Dermis microvascular lymphatic vessel endothelial cell (primary cell): ENCODE data around the gene SS18L1. TPM values are rescaled to one million over a fixed set of nuclear protein-coding genes. Genes with fewer than 3 reads are reported as not detected.

Experiments used
- DNase-seq, 2 donors: peaks; one replicate each; pipeline versions ENCODE4 v3.0.0 to v3.0.0-alpha.2; 2010; ENCODE audit warnings: low read depth in 2 of 2
- total RNA-seq: library from RNA; depleted of rRNA; stranded (reverse); fragments of >200 nt; gene quantifications from 2 replicates; pipeline ENCODE4 v1.2.1, GENCODE V29; 2014

The SS18L1 gene
- total RNA-seq, 1 donor from 2014 or later: 6.4 TPM

DNA sequence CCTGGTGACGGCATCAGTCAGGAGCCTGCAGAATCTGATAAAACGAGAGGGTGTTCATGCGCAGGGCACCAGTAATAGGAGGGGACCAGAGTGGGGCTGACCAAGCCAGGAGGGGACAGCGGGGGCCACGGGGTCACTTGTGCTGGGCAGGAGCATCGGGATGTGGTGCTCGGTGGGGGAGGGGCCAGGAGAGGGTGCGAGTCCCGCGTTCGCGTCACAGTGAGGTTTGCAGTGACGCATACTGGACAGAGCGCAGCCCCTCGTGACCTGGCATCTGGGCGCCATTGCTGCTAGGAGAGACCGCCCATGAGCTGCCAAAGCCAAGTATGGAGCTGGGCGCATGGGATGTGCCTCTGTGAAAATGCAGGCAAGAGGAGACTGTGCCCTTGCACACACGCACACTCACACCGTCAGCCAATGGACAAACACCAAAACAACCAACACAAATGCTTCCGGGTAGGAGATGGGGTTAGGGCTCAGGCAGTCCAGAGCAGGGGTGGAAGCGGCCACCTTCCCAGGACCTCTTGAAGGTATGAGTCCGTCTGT lies 25.4 kb downstream of the SS18L1 start:
- DNase-seq: no peak

DNA sequence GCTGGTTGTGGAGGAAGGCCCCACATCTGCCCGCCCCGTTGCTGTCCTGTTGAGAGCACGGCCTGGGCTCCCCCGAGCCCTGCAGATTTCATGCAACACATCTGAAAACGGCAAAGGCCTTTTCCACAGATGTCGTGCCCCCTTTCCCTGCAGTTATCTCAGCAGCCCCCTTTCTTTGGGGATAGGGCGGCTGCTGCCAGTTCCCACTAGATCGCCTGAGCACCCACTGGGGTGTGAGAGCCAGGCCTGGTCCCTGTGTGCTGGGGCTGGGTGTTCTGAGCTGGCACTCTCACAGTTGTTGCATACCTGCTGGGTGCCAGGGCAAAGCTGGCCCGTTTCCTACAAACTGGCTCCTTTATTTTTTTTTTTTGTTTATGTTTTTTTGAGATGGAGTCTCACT lies 27.0 kb downstream of the SS18L1 start:
- no peak for DNase-seq

DNA sequence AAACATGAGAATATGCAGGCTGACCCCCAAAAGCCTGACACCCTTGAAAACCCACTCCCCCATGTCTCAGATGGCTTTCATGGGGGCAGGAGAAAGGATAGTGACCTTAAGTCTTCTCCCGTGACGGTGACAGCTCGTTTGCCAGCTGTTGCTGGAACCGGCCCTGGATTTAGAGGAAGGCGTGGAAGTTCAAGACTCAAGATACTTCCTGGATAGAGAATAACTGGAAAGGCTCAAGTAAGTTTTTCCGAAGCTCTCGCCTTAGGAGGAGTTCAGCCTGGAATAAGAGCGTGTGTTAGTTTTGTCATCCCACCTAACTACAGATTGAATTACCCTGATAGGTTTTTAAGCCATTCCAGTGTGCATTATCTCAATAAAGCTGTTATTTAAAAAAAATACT lies 27.7 kb downstream of the SS18L1 start:
- peak in 1 of 2 donors; percentile 60 for DNase-seq

DNA sequence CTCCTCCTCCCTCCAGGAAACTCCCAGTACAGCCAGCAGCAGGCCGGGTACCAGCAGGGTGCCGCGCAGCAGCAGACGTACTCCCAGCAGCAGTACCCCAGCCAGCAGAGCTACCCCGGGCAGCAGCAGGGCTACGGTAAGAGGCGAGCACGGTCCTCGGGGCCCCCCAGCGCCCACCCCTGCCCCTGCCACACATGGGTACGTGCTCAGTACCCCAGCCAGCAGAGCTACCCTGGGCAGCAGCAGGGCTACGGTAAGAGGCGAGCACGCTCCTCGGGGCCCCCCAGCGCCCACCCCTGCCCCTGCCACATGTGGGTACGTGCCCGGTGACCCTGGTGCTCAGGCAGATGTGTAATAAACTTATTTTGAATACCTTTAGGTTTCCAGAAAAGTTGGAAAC lies 29.1 kb downstream of the SS18L1 start:
- DNase-seq: no peak

DNA sequence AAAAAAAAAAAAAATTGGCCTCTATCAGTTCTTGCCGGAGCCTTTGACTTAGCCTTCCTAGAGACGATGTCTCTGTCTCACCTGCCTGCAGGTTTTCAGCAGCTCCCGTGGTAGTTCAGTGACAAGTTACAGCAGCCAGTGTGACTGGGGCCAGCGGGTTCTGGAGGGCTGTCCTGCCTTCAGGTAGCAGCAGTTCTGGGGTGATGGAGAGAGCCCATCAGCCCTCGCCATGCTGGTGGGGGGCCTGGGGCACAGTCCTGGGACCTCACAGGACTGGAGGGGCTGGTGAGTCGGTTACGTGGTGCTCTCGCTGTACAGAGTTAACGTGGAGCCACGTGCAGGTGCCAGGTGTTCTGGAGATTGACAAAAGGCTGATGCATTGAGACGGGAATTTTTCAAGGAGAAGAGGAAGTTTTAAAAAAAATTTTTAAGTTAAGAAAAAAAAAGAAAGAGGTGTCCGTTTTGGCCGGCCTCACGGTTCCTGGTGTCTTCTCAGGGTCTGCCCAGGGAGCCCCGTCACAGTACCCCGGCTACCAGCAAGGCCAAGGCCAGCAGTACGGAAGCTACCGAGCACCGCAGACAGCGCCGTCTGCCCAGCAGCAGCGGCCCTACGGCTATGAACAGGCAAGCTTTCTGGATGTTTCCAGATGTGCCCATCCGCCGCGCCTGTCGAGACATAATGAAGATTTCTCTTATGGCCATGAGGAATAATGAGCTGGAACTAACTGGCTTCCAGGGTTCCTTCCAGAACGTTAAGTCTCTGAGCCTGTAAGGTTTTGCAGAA lies 30.6 kb downstream of the SS18L1 start:
- no peak for DNase-seq

DNA sequence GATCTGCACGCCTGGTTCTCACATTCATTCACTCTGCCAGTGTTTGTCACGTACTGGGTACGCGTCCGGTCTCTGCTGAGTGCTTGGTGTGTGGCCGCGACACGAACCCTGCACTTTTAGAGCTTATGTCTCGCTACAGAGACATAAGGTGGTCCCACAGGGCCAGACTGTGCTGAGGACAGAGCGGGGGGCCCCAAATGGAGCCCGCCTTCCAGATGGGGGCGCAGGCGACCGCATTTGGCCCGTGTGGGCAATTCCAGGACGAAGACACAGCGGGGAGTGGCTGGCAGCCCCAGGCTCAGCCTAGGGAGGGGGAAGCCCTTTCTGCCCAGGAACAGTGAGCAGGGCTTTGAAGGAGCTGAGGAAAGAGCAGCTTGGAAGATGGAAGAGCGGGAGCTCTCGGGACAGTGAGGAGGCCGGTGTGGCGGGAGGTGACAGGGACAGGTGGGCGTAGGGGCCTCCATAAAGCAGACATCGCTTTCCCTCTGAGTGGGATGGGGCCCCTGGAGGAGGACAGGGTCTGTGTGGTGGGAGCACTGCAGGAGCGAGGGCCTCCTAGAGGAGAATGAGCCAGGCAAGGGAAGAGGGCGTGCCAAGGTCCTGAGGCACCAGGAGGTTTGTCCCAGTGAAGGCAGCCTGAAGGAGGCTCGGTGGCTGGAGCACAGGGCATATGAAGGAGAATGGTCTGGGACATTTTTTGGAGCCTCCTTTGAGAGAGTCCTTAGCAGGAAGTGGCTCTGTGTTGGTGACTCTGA lies 31.5 kb downstream of the SS18L1 start:
- DNase-seq: no peak

DNA sequence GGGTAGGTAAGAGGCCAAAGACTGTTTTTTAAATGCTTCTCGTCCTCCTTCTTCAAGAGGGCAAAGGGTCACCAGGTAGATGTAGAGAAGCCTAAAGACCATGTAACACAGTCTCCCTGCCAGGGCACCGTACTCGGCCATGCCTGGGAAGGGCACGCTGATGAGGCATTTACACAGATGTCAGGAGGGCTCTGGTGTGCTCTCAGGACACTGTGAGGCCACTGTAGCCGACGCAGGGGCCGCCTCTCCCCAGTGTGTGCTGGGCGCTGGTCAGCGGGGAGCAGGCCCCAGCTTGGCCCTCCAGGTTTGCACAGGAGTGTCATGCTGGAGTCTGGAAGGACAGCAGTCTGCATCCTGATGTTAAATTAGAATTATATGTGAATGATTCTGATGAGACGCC lies 32.1 kb downstream of the SS18L1 start:
- DNase-seq: no peak

DNA sequence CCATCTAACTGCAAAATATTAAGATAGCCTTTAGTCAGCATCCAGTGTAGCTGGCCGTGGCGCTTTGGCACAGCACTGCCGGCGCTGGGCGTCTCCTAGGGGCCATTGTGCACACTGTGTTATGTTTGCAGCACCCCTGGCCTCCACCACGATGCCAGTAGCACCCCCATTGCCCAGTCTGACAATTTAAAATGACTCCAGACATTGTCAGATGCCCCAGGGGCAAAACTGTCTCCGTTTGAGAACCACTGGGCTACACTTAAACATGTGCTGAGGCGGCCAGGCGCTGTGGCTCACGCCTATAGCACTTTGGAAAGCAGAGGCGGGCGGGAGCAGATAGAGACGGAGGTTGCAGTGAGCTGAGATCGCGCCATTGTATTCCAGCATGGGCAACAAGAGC lies 33.3 kb downstream of the SS18L1 start:
- DNase-seq: no peak

DNA sequence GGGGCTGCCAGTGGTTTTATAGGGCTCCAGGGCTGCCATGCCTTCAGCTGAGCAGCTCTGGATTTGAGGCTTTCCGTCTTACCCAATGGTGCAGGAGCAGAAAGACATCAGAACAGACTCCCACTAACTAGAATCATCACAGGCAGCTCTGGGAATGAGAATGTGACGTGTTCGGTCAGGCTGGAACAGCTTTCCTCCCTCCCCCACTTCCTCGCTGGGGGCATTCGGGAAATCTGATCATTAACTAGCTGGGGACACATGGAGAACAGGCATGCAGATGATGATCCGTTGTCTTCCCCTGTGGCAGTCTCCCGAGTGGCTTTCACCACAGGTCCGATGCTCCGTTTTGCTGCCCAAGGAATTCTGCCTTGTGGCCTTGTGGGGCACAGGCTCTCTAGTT lies 33.7 kb downstream of the SS18L1 start:
- DNase-seq: no peak

DNA sequence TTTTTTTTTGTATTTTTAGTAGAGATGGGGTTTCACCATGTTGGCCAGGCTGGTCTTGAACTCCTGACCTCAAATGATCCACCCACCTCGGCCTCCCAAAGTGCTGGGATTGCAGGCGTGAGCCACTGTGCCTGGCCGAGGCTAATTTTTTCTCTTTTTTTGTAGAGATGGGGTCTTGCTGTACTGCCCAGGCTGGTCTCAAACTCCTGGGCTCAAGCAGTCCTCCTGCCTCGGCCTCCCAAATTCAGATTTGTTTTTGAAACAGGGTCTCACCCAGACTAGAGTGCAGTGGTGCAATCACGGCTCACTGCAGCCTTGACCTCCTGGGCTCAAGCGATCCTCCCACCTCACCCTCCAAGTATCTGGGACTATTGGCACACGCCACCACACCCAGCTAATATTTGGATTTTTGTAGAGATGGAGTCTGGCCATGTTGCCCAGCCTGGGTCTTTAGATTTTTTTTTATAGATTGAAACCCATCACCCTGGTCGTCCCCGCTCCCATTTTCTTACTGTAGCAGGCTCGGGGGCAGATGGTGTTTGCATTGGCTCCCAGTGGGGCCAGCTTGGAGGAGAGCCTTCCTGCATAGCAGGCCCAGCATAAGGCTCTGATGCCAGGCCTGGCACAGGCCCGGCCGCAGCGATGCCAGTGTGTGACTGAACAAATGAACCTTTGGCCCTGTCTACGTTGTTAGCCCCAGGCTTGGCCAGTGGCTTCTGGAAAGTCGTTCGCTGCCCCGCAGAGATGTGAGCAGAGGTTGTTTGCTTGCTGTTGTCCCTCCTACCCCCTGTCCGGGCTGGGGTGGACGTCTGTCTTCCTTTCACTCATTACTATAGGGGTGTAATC lies 35.0 kb downstream of the SS18L1 start:
- DNase-seq: no peak

DNA sequence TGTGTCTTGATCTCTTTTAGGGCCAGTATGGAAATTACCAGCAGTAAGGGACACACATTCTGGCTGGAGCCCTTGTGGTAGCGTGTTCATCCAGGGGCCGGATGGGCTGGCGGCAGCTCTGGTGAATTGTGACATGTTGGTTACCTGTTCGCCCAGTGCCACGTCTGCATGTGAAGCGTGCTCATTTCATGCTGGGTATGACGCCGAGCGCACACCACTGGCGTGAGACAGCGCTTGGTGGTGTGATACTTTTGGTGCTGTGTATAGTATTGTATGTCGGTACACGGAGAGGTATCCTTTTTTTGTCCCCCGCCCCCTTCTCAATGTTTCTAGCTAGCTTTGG lies 35.6 kb downstream of the SS18L1 start:
- no peak for DNase-seq

DNA sequence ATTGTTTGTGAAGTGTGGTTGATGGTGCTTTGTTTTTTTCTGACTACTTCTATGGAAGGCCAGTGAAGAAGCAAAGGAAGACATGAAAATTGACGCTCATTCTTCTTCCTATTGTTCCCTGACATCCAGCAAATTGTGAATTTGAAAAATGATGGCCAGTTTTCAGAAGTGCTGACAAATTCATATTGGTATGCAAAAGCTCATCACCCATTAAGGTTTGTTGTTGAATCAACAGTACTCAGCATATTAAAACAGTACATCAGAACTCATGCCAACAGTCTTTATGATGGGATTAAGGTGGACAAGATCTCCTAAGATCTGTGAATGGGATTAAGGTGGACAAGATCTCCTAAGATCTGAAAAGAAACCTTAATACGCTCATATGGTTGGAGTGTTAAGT lies 38.2 kb downstream of the SS18L1 start:
- DNase-seq: no peak

DNA sequence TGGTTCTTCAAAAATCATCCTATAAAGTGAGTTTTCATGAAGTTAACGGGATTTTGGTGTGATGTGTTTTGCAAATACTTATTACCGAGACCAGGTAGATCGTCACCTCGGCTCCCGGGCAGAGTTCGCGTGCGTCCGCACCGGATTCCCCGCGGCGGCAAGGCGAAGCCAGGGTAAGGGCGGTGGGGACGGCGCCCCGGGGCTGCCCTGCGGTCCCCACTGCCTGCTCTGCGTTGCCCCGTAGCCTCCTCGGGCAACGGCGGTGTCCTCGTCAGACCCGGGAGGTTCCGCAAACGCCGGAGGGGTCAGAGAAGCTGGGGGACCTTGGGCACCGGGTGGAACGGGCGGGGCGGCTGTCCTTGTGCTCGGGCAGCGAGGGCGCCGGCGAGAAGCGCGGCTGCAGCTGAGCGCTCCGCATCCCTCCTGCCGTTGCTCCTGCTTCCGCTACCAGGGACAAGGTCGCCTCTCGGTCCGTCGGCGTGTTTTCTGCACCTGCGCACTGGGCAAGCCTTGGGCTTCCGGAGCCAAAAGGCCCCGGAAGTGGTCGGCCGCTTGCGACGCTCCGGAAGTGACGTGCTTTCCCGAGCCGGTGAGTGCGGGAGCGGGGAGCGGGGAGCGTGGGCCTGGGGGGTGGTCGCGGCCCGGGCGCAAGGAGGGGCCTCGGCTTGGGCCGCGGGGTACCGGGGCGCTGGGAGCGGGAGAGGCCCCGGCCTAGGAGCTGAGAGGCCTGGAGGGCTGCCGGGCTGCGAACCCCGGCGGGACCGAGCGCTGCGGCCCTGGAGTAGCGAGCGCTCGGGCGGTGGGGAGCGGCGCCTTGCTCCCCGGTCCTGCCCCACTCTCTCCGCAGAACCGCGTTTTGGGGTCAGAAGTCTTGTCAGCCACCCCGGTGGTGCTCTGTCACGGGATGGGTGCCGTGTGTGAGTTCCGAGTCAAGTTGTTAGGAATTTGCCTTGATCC lies 39.2 kb downstream of the SS18L1 start, which contains the start of gene MTG2:
Gene MTG2, plus strand, starts transcription at position 560 of the 957 bp plus-strand sequence. CDS start 10,393 bp downstream, outside the sequence.
- peak; percentile 92 to 94 for DNase-seq

DNA sequence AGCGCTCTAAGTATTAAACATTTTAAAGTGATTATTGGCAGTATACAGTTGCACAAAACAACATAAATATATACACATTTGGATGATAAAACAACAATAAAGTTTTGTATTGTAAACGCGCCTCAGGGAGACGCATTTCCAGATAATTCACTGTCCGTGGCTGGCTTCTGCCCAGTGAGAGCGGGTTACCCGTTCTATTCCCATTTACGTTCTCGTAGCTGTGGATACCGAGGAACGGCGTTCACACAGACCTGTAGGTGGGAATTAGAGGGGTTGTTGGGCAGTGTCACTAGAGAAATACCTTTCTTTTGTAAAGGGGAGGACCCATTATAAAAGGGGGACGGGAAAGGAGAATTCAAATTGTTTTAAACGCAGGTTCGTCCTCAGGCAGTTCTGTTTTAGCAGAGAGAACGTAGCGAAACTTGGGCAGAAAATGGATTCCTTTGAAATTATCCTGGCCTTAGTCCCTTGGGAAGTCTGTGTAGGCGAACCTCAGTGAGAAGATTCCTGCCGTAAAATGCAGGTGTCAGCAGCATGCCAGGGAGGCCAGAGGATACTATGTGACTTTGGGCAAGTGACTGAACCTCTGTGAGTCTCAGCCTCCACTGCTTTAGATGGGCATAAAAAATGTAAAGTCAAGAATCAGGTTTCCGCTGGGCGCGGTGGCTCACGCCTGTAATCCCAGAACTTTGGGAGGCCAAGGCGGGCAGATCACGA lies 40.0 kb downstream of the SS18L1 start:
- DNase-seq: peak; percentile 12 to 30

DNA sequence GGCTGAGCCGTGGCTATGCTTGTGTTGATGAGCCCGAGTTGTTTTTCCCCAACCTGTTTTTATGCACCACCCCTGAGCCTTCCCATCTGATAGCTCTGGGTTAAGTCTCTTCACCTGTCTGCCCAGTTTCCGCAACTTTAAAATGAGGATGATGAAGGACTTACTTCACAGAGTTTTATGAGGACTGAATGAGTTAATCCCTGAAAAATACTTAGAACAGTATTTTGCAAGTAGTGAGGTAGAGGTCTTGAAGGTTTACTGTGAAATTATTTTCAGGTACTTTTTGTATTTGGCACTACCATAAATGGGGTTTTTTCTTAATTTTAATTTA lies 42.5 kb downstream of the SS18L1 start:
- no peak for DNase-seq

DNA sequence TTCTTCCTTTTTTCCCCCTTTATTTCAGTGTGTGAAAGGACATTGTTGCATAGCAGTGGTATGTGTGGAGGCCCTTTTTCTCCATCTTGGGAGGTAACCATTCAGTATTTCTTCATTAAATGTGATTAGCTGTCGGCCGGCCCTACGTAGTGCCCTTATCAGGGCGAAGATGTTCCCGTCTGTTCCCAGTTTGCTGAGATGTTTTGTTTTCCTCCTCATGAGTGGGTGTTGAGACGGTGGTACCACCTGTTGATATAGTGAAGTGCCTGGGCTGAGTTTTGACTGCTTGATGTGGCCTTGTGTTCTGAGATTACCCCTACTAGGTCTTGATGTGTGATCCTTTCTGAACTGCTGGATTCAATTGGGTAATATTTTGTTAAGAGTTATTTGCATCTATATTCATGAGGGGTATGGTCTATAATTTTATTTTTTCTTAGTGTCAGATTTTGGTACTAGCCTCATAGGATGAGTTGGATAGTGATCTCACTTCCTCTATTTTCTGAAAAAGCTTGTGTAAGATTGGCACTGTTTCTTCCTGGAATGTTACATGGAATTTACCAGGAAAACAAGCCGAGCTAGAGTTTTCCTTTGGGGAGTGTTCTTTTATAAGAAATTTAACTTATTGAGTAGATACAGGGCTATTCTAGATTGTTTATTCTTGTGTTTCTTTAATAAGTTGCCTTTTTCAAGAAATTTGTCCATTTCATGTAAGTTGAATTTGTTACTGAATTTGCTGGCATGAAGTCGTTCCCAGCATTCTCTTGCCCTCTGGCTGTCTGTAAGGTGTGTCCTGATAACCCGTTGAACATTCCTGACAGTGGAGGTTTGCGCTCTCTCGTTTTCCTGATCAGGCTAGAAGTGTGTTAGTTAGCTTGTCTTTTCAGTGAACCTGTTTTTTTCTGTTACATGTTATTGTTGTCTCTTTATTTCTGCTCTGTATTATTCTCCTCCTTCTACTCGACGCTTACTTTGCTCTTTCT lies 43.6 kb downstream of the SS18L1 start:
- peak; percentile 60 to 66 for DNase-seq

DNA sequence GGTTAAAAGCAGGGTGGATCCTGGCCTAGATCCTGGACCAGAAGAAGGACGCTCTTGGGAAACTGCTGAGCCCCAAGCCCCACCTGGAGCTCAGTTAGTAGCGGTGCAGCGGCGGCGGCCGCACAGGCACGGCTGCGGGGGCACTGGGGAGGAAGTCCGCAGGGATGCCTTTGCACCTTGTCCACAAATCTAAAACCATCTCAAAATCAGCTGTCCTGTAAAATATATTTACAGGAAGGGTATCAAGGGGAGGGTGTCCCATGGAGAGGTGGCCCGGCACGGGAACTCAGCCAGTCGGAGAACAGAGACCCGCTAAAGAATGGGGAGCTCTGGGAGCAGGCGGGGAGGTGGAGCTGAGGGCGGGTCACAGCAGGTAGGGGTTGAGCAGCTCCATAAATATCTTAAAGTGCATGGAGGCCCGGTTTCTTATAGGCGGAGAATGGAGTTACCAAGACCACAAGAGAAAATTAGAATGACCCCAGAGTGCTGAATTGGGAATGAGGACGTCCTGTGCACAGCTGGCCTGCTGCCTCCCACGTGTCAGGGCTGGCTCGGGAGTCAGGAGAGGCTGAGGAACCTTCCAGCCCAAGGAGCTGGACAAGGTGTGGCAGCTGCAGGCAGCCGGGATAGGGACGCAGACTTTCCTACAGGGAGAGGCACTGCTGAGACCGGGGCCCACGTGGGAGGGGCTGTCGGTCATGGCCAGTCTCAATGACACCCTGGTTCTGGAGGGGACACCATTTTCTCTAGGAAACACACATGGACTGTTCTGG lies 47.3 kb downstream of the SS18L1 start:
- DNase-seq: no peak
